Measurements from ENCODE around the gene NUDT2.

DNA sequence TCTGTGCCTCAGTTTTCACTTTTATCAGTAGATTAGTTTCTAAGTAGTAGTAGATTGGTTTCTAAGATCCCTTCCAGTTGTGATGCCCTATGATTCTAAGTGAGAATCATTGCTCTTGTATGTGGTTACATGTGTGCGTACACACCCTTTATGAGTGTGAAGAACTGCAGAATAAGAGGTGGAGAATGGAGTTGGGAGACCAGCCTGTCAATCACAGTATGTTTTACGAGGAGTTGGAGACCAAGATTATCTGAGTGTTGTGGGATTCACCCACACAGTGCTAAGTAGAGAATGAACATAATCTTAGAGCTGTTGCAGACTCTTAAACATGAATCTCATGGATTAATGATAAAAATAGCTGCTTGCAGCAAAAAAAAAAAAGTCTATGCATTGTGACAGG lies 37.9 kb upstream of the NUDT2 start:
- TF ChIP-seq, protein P1, sequence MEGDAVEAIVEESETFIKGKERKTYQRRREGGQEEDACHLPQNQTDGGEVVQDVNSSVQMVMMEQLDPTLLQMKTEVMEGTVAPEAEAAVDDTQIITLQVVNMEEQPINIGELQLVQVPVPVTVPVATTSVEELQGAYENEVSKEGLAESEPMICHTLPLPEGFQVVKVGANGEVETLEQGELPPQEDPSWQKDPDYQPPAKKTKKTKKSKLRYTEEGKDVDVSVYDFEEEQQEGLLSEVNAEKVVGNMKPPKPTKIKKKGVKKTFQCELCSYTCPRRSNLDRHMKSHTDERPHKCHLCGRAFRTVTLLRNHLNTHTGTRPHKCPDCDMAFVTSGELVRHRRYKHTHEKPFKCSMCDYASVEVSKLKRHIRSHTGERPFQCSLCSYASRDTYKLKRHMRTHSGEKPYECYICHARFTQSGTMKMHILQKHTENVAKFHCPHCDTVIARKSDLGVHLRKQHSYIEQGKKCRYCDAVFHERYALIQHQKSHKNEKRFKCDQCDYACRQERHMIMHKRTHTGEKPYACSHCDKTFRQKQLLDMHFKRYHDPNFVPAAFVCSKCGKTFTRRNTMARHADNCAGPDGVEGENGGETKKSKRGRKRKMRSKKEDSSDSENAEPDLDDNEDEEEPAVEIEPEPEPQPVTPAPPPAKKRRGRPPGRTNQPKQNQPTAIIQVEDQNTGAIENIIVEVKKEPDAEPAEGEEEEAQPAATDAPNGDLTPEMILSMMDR (conservative IDR thresholded peaks at IDR 0.05 in 1 of 2, IDR thresholded peaks at IDR 0.05 in 1 of 2; ENCODE audit: low read depth in 1 of 2, low read length in 2 of 2), result no peak
- no peak for TF ChIP-seq EZH2 (IDR thresholded peaks at IDR 0.05; ENCODE audit: low read length, missing control alignments)

All from fibroblast of lung (primary cell).